RKO (cell line): ENCODE measurements around the gene KCNT2.
A peak's percentile ranks its signal among the peaks of the same experiment; 100 is the strongest.

ENCODE experiments used
- DNase-seq: peaks from one replicate; pipeline ENCODE4 v3.0.0-alpha.2; 2016; ENCODE audit warnings: low spot score

Gene KCNT2

DNA sequence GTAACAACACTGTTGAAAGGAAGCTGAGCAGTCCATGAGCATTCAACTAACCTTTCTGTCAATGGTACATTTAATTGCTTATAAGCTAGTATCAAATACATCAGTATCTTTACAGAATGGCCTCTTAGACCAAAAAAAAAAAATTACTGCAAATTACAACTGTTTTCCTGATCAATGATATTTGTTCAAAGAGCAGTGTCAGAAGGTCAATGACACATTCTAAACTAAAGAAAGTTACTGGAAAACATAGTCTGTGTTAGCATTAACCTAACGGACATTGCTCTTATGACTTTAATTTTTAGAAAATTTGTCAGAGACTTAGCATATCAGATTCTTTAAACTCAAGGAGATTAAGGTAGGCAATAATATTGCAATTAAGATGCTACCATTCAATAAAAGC, 162.5 kb downstream of the KCNT2 start:
- no peak for DNase-seq

DNA sequence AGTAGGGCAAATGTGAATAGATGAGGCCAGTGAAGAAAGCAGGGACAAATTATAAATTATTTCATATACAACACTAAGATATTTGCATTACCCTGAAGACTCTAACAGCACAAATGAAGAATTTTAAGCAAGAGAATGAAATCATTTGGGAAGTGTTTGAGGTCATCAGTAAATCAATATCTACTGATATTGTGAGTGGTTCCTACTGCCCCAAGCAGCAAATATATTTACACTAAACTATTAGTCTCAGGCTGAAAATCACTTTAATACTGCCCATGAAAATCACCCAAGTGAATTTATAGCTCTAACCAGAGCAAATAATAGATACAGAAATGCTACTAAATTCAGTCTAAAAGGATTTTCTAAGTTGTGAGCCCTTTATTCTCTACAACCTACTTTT, 163.6 kb downstream of the KCNT2 start:
- no peak for DNase-seq

DNA sequence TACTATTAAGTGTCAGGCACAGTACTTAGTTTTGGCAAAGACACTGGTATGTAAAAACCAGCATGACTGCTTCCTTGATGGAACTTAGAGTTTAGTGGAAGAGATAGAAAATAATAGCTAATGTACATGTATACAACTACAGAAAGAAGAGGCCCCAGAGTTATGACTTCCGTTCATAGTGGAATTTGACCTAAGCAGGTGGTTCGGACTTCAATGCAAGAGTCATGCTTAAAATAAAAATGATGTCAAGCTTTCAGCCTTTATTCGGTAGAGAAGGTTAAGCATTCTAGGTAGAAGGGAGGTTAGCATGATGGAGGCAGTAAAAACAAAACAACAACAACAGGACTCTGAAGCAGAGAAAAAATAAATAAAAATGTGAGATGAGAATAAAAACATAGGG, 165.9 kb downstream of the KCNT2 start:
- DNase-seq = no peak

DNA sequence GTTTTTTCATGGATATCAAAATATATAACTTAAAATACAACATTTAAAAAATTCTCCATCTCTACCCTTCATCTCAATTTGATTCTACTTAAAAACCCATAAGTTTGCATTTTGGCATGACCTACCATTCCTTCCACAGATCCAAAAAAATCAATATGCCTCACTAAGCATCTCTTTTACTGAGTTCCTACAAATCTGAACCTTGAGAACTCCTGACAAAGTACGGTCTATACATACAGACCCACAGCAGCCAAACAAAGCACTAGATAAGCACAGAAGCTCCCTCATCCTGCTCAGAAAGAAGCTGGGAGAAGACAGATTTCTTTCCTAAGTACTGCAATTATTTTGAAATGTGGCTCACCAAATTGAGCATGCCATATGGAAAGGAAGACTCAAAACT, 167.5 kb downstream of the KCNT2 start:
- no peak for DNase-seq

DNA sequence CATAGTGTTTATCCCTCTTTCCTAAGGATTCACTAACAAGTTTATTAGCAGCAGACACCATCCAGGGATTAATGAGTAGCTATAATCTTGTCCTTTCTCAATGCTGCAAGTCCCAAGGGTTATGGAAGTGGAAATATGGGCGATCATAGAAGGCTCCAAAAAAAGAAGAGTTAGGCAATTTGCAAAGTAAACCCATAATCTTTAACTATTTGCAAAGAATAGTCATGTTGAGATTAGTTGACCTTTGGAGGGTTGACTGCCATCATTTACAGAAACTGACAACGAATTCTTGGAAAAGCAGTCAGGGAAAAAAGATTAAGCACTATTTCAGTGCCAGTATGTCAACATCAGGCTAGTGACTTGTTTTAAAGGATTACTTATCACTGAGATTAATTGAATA, 169.9 kb downstream of the KCNT2 start:
- DNase-seq = no peak

DNA sequence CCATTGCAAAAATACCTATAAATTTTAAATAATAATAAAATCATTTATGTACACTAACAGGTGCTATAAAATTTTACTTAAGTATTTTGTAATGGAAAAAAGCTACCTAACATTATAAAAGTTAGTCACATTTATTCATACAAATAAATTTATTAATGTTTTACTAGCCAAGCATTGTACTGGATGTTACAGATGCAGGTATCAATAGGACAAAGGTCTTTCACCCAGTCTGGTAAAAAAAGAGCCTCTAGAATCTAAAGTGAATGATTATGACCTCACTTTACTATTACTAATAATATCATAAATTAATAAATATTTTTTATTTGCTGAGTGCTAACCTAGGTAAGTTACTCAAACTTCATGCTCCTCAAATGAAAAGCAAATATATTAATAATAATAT, 170.6 kb downstream of the KCNT2 start:
- no peak for DNase-seq

DNA sequence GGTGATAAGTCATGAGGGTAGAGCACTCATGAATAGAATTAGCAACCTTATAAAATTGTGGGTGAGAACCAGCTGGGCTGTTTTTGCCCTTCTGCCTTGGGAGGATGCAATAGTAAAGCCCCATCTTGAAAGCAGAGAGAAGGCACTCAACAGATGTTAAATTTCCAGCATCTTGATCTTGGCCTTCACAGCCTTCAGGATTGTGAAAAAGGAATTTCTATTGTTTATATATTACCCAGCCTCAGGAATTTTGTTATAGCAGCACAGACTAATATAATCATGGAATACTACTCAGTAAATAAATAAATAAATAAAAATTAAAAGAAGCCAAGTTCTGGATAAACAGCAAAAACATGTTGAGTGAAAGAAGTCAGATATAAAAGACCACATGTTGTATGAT, 175.2 kb downstream of the KCNT2 start:
- DNase-seq = no peak

DNA sequence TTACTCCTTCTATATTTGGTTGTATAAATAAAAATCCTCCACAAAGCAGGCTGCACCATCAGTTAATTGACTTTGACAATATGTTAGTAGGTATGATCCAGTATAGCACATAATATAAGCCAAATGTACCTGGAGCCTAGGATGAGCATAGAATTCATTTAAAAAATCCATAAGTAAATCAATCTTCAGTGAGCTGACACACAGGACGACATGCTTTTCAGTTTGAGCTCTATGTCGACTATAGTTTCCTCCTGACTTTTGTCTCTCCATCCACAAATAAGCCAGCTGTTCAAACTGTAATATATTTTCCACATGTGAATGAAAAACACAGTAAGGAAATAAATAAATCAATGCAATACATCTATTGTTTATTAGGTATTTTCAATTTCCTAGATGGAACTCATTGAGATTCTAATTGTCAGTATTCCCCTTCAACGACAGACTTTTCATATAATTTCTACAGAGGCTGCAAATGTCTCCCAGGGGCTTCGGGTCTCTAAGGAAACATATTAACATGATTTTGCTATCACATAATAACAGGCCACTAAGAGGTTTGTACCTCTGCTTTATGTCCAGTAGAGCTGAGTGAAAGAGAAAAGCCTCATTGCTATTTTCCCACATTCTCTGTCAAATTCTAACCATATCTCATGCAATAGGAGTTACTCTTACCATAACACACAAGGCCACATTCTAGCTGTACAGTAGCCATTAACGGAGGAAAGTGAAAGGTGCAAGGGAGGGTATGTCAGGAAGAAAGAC, 180.1 kb downstream of the KCNT2 start:
- no peak for DNase-seq

DNA sequence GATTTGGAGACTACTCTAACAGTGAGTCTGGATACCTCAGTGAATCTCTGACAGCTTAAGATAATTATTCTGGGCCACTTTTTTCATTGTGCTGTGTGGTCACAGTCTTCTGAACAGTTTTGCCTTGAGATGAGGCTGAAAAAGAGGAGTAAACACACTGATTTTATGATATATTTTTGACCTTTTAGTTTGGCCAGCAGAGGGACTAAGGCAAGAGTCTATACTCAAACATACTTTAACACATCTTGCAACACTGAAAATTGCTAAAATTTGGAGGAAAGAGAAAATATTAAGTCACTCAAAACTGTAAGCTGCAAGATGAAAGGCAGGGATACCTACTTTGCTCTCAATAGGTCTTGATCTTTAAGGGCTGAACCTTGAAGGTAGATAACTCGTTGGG, 182.7 kb downstream of the KCNT2 start:
- no peak for DNase-seq

DNA sequence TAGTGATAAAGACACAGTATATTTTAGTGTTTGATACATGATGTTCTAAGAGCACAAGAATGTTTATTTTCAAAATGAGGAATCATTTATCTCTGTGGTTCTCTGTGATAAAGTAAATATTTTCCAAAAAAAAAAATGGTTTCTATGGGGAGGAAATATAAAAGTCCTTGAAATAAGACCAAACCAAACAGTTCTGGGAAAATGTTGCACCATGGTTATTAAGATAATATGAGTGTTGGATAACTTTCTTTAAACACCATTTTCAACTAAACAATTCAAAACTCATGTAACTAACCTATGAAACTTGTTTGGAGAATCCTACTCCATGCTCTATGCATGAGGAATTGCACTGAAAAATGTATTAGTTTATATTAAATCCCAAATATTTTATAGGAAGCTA, 184.6 kb downstream of the KCNT2 start:
- no peak for DNase-seq

DNA sequence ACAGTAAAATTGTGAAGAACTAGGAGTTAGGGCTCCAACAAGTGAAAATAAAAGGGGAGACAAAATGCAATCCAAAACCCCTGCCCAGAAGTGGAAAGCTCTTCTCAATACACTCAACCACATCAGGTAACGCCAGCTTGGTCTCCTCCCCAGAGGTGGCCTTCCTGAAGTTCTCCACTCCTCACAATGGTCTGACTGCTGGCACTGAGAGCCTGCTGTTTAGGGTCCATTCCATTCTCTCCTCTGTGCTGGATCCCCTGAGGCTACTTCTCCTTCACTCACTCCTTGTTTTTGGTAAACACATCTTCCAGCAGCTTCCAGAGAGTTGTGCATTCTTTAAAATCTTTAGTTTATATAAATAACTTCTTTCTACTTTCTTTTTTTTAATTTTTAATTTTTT, 189.5 kb downstream of the KCNT2 start:
- no peak for DNase-seq

DNA sequence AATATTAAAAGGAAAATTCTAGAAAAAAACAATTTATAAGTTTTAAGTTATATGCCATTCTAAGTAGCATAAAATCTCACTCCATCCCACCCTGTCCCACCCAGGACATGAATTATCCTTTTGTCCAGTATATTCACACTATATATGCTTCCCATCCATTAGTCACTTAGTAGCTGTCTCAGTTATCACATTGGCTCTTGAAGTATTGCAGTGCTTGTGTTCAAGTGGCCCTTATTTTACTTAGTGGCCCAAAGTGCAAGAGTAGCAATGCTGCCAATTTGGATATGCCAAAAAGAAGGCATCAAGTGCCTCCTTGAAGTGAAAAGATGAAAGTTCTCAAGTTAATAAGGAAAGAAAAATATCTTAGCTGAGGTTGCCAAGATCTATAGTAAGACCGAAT, 192.3 kb downstream of the KCNT2 start:
- DNase-seq = no peak

DNA sequence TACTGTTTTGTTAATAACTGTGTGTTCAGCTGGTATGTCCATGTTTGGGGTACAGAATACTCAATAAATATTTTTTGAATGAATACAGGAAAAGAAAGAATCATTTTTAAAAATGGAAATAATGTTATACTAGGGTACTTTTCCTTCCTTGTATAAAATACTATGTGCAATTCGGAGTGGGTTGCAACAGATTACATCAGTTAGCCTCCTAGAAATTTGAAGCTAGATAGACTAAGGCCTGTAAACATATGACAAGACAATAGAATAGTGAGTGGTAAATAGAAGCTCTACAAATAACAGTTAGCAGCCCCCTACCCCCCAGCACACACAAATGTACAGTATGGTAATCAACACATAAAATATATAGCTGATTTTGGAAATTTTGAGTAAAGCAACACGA, 195.9 kb downstream of the KCNT2 start:
- no peak for DNase-seq

DNA sequence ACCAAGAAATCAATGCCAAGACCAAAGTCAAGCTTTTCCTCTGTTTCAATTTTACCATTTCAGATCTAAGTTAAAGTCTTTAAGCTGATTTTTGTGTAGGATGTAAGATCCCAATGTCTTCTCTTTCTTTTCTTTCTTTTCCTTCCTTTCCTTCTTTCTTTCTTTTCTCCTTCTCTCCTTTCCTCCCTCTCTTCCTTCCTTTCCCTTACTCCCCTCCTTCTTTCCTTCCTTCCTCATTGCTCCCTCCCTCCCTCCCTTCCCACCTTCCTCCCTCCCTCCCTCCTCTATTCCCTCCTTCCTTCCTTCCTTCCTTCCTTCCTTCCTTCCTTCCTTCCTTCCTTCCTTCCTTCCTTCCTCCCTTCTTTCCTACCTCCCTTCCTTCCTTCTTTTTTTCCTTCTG, 197.5 kb downstream of the KCNT2 start:
- DNase-seq = no peak

DNA sequence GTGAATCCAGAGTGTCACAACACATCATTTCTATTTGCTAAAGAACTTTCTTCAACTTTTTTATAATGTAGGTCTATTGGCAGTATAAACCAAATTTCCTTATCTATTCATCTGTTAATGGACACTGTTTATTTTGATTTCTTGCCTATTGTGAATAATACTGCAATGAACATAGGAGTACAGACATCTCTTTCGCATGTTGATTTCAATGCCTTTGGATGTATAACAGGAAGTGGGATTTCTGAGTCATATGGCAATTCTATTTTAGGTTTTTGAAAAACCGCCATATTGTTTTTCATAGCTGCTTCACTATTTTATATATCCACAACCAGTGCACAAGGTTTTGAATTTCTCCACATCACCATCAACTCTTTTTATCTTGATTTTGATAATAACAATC, 198.7 kb downstream of the KCNT2 start:
- DNase-seq = peak; percentile 15

DNA sequence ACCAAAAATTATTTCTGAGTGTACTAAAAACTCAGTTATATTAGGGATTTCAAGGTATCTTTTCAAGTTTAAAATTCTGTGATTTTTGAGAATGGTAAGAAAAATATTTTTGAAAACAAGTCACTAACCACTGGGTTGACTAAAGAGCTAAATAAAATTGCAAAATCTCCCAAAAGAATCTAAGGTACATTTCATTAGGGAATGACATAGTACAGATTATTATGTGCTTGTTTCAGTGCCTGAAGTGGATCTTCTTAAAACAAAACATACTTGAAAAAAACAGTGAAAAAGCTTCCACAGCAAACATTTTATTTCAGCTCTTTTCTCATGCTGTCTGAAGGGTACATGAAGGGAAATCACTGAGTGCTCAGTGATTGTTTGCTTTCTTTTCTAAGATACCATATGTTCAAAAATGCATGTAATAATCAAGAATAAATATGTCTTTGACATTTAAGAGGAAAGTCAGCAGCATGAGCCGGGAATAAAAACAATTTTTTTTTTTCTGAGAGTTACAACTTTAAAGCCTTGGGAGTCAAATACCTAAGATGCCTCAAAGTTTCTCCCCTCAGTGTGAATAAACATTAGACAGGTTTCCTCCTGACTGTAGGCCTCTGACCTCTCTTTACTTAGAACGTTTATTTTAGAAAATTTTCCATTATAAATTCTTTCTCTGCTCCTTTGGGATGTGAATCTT, 200.7 kb downstream of the KCNT2 start:
- DNase-seq = no peak

DNA sequence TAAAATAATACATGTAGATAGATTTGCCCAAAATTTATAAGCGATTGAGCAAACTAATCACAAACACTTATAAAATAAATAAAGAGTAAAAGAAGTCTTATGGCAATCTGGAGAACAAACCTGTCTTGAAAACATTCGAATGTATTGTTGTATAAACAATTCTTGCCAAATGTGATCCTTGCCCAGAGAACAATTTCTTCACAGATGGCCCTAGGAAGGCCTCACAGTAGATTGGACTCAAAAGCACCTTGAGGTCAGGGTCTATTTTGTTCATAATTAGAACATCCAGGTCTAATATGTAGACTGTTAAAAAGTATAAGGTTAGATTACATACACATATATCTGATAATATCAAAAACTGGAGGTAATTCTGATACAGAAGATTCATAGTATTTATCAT, 202.4 kb downstream of the KCNT2 start:
- DNase-seq = no peak

DNA sequence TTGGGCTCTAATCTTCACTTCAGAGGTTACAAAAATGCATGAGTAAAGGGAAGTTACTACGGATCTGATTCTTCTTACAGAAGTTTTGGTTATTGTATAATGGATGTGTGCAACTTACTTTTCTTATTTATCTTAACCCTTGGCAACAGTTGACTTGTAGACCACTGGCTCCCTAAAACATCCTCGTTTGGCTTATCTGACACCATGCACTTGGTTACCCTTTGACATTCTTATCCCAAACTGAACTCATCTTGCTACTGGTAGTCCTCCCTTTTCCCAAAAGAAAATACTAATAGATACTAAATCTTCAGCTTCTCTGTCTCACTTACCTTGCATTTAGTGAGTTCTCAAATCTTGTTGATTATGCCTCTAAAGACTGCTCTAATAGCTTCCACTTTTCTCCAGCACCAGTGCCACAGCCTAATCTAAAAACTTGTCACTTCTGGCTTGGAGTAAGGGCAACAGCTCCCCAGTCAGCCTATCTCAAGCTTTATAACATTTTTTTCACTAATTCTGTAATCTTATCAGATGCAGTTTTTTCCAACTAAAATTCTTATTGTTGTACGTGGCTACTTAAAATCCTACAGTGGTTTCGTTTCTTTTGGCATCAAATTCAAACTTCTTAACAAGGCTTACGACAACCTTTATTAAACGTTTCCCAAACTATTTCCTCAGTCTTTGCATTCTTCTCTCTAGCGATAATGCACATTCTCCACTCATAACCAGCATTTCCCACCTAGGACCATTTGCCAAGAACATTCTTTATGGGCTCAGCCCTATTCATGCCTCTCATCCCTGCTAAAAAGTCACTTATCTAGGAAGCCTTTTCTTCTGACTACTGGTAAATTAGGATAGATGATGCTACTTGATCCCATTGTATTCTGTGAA, 204.2 kb downstream of the KCNT2 start:
- no peak for DNase-seq

DNA sequence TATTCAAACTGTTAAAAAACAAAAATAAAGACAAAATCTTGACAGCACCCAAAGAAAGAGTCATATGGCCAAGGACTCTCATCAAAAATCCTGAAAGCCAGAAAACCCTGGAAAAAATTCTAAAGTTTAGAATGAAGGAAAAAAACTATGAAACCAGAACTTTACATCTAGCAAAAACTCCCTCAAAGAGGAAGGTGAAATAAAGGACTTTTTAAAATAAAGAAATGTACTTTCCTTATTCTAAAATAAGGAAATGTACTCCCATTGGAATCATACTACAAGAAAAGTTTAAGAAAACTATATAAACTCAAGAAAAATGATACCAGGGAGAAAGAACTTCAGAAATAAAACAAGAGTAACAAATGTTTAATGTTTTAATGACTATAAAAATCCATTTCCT, 206.3 kb downstream of the KCNT2 start:
- no peak for DNase-seq

DNA sequence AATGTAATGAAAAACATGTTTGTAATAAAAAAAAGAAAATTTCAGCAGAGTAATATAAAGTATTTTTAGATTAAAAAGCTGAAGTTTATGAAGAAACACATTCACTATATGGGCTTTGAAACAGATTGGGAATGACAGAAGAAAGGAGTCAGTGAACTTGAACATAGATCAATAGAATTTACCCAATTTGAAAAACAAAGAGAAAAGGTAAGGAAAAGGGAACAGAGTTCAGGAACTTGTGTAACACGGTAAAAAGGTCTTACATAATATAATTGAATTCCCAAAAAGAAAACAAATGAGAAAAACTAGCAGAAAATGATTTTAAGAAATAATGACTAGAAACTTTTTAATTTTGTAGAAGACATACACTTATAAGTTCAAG, 206.8 kb downstream of the KCNT2 start:
- DNase-seq = no peak

DNA sequence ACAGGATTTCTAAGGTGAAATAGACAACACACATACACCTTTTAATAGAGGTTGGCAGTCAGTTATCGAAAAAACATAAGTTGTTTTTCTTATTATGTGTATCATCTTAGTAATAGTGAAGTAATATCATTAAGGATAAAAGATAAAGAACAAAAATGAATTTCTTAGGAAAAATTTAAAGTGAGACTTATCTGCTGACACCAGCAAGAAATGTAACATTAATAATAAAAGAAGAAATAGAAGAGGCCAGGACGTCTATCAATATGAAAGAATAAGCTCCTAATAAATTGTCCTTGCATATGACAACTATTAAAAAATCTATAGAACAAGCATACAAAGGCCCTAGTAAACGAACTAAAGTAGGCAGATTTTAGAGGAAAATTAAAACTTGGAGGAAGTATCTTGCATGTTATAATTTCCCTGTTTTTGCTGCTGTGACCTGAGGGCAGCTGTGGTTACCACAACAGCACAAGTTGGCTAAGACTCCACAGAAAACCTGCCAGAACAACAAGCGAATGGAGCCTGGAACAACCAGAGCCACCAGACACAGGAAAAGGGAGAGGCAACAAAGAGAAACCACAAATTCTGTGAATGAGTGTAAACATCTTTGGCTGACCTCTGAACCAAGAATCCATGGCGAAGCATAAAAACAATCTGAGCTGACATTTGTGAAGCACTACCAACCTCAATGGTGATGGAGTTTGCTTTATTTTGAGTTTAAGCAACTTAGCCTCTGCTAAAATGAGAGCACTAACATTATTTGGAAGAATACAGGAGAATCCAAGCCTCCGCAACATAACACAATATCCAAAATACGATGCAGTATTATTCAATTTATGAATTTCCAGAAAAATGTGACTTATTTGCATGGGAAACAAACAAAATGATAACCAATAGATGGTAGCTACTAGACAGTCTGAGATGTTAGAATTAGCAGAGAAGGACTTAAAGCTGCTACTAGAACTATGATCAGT, 207.5 kb downstream of the KCNT2 start:
- no peak for DNase-seq

DNA sequence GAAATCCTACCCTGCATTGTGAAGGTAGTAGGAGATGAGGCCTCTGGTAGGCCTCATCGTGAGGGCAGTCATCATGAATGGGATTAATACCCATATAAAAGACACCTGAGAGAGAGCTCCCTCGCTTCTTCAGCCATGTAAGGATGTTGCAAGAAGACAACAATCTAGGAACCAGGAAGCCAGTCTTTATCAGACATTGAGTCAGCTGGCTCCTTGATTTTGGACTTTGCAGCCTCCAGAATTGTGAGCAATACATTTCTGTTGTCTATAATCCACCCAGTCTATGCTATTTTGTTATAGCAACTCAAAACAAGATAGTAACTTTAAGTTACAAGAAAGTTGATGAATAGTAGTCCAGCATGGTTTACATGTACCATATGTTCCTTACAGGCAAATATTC, 208.5 kb downstream of the KCNT2 start:
- DNase-seq = no peak
